ENCODE measurements around the gene OR5L1.

The OR5L1 gene
- 0 reads per million in 2 donors for total RNA-seq

DNA sequence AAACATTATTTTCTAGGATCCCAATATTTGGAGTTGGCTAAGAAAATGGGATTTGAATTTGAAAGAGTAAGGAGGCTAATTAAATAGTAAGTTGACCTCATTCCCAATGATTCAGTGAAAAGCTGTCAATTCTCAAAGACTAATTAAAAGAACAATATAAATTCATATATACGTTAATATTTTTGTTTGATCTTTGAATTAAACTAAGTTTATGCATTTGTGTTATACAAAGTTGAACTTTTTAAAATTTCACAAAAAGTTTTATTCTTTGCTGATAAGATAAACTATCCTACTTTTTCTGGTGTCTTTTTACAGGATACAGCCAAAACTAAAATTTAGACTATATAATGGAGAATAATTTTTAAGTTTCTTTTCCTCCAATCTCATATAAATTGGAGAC is at the start of gene OR5L1:
TSS of gene OR5L1 (plus strand) at position 301 of the 400 bp plus-strand sequence. CDS start 100 bp downstream, outside the sequence.
- no peak for DNase-seq

DNA sequence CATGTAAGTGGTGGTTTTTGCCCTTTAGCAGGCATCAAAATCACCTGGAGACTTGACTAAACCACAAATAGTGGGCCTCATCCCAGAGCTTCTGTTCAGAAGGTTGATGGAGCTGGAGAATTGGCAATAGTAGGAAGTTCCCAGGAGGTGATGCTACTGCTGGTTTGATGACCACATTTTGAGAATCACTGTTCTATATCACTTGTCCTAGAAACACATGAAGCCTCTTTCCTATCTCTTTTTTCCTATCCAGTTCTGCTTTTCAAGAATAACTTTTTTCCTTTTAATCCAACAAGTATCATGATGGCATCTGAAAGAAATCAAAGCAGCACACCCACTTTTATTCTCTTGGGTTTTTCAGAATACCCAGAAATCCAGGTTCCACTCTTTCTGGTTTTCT is 38.0 kb upstream of the OR5L1 start, which contains the start of gene OR5D13:
TSS of gene OR5D13 (plus strand) at position 301 of the 400 bp plus-strand sequence. CDS start at position 301, 0 bp downstream.
- no peak for DNase-seq

DNA sequence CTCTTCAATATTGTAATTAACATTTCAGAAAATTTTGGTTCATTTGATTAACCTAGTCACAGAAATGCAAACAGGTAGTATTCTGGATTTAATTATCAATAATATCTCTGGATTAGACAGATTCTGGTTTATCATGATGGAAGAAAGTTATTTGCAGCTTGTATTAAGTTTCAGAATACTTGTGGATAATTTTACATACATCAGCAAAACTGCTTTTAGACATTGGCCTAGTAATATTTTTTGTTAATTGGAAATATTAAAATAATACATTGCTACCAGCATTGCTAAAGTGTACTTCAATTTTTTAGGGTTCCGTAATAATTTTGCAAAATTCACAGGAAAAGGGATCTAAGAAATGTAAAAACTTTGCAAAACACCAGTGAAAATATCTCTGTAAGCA is 19.6 kb upstream of the OR5L1 start:
- DNase-seq = no peak

DNA sequence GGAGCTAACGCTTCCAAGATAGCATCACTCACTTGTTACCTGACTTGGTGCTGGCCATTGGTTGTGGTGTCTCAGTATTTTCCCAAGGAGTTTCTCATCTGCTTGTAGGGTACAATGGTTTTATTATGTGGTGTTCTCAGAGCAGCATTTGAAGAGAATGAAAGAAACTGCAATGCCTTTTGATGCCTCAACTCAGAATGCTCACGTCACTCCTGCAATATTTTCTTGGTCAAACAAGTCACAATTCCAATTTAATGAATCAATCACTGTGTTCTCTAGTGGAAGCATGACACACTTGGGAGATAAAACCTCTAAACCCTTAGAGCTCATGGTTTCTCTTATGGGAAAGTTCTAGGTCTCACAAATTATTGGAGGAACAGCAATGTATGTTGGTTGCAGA is 17.8 kb upstream of the OR5L1 start:
- DNase-seq = no peak

DNA sequence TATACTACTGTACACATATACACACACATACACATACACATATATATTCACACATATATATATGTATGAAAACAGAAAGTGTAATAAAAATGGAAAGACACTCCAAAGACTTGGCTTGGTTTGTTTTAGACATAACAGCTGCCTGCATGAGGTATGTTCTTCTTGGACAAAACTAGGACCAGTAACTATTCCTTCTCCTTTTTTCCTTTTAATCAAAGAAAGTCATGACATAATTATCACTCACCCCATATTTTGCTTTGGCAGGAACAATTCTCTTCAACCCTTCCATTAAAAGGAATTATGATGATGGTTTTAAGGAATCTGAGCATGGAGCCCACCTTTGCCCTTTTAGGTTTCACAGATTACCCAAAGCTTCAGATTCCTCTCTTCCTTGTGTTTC is 15.9 kb upstream of the OR5L1 start, which contains the start of gene OR5D14:
TSS of gene OR5D14 (plus strand) at position 301 of the 400 bp plus-strand sequence. CDS start at position 301, 0 bp downstream.
- no peak for DNase-seq

DNA sequence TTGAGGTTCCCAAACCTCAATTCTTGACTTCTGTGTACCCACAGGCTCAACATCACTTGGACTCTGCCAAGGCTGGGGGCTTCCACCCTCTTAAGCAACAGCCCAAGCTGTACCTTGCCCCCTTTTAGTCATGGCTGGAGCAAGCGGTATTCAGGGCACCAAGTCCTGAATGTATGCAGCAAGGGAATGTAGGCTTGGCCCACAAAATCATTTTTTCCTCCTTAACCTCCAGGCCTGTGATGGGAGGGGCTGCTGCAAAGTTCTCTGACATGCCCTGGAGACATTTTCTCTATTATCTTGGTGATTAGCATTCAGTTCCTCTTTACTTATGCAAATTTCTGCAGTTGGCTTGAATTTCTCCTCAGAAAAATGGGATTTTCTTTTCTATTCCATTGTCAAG is 4.9 kb upstream of the OR5L1 start:
- no peak for DNase-seq

DNA sequence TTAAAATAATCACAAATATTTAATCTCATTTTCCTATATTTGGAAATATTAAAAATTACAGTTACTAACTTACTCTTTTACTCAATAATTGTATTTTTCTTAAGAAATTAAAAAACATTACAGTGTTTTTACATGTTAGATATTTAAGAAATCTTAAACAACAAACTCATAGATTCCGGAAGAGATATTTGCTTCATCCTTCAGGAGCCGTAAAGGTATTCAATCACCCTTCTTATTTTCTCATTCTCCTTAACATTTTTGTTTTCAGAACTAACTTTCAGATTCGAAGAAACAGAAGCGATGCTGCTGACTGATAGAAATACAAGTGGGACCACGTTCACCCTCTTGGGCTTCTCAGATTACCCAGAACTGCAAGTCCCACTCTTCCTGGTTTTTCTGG is 8.2 kb downstream of the OR5L1 start, which contains the start of gene OR5D18:
TSS of gene OR5D18 (plus strand) at position 301 of the 400 bp plus-strand sequence. CDS start at position 301, 0 bp downstream.
- no peak for DNase-seq

DNA sequence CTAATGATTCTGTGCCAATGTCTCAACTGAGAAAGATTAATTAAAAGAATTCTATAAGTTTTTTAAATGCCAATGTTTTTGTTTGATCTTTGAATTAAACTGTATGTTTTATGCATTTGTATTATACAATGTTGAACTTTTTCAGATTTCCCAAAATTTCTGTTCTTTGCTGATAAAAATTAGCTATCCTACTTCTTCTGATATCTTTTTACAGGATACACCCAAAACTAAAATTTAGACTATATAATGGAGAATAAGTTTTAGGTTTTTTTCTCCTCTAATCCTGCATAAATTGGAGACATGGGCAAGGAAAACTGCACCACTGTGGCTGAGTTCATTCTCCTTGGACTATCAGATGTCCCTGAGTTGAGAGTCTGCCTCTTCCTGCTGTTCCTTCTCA is 15.8 kb downstream of the OR5L1 start, which contains the start of gene OR5L2:
TSS of gene OR5L2 (plus strand) at position 301 of the 400 bp plus-strand sequence. CDS start at position 301, 0 bp downstream.
- no peak for DNase-seq

DNA sequence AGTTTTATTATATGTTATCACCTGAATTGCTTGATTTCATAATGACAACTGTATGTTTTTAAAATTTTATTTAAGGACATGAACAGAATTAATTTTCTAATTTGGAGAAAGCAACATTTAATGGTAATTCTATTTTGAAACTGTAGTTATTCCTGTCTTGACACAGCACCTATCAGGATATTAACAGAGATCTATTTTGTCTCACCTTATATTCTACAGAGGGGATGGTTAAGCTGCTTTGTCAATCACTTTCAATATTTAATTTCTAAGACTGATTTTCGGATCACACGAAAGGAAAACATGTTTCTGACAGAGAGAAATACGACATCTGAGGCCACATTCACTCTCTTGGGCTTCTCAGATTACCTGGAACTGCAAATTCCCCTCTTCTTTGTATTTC is 27.3 kb downstream of the OR5L1 start, which contains the start of gene OR5D16:
TSS of gene OR5D16 (plus strand) at position 301 of the 400 bp plus-strand sequence. CDS start at position 301, 0 bp downstream.
- DNase-seq = no peak

DNA sequence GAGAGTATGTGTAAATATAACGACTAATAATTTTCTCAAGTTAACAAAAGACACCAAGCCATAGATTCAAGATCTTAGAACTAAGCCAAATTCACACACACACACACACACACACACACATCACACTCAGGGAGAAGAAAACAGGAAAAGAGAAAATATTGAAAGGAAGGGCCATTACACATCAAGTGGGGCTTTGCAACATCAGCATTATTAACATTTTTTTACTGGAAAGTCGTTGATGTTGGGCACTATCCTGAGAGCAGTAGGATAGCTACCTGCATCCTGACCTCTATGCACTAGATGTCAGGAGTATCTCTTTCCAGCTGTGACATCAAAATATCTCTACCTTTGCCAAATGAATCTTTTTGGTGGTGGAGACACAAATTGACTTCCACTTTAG is 36.3 kb downstream of the OR5L1 start:
- DNase-seq = no peak

DNA sequence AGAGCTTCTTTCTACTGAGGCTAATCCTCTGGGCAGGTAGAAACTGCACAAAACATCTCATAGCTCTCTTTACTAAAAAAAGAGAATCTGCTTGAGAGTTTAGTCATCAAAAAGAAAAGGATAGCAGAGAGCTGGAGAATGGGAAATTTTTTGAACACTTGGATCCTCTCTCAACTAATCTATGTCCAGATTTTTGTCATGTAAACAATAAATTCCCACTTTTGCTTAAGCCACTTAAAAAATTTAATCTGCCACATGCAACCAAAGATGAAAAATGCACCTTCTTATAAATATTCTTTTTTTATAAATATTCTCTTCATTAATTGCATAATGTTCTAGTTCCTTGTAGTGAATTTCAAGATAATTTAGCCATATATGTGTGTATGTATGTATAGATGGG is 37.9 kb downstream of the OR5L1 start:
- no peak for DNase-seq

DNA sequence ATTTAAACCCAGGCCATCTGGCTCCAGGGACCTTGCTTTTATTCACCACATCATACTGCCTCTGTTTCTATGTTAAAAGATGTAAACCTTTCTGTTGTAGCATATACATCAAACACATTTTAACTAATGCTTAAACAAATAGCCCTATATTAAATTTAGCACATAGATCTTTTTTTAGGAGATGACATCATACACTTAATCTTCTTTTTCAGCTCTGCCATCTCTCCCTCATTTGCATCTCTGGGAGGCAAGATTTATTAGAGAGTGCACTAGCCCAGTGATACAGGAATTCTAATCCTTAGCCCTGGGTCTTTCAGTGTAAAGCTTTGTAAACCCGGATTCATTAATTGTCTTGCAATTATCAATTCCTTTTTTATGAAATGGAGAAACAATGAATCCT is 41.0 kb downstream of the OR5L1 start:
- no peak for DNase-seq

DNA sequence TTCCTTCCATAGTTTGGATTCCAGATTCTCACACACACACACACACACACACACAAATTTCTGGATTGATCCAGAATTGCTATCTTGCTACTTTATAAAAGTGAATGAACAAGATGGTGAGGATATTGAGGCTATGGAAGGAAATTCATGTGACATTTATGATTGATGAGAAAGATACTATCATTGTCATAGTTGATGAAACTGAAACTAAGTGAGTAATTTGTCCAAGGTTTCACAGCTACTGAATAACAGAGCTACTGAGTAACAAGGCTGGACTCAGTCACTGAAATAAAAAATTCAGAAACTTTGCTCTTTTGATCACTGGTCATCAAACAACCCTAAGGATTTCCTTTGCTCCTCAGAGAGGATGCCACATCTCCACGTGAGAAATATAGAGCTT is 43.5 kb downstream of the OR5L1 start:
- no peak for DNase-seq

All from T-helper 9 cell (primary cell).